GM15510 (cell line): ENCODE measurements around the gene PRCC.

ENCODE experiments used
- POLR2A ChIP-seq: IDR thresholded peaks from 3 replicates; pipeline ENCODE4 v1.6.1; 2011; ENCODE audit warnings: borderline replicate concordance; ENCODE audit not compliant: insufficient read length; ENCODE audit errors: extremely low read depth

Gene PRCC

DNA sequence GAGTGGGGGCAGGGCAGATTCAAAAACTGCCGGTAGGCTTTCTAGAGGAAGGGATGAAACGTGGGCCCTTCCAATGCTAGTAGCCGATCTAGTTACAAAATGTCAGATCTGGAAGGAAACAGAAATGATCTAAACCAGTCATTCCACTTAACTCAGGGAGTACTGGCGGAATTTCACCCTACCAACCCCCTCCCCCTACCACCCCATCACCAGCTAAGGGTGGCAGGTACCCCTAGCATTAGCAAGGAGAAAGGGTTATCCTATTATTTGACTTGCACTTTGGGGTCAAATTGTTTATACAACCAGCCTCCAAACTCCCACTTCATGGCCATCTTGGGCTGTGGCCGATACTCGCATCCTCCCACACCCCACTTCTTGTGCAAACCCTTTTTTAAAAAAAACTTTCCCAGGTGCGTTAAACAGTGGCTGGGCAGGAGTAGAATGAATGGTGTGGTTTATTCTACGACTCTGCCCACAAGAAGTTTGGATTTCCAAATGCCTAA lies 25.8 kb upstream of the PRCC start:
- TF ChIP-seq POLR2A: no peak

DNA sequence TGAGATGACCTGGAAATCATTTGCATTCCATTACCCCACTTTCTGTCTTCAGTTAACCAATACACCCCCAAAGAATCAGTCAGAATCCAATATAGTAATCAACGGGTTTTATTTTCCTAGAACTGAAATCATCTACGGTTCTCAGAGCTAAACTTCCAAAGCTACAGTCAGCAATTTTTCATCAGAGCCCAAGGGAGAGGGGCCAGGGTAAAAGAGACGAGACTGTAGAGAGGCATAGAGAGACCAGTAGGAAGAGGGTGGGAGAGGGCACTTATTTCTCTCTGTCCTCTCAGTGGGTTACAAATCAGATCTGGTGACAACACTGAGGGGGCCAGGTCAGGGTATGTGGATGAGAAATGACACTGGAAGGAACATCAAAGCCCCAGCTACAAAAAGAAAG lies 25.3 kb upstream of the PRCC start:
- TF ChIP-seq POLR2A: no peak

DNA sequence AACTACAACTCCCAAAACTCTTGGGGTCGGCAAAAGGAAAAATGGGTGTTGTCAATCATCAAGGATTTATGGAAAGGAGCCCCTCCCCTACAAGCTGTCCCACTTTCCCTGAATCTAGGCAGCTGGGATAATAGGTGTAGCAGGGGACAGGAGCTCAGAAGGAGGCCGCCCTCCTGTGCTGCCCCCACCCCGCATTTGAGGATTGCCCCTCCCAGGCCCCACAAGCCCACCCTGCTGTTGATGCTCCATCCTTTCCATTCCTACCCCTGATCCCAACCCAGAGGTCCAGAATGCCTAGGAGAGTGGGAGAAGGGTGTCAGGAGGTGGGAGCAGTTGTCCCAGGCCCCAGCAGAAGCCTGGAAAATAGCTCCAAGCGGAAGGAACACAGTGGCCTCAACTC lies 24.5 kb upstream of the PRCC start:
- TF ChIP-seq POLR2A: no peak

DNA sequence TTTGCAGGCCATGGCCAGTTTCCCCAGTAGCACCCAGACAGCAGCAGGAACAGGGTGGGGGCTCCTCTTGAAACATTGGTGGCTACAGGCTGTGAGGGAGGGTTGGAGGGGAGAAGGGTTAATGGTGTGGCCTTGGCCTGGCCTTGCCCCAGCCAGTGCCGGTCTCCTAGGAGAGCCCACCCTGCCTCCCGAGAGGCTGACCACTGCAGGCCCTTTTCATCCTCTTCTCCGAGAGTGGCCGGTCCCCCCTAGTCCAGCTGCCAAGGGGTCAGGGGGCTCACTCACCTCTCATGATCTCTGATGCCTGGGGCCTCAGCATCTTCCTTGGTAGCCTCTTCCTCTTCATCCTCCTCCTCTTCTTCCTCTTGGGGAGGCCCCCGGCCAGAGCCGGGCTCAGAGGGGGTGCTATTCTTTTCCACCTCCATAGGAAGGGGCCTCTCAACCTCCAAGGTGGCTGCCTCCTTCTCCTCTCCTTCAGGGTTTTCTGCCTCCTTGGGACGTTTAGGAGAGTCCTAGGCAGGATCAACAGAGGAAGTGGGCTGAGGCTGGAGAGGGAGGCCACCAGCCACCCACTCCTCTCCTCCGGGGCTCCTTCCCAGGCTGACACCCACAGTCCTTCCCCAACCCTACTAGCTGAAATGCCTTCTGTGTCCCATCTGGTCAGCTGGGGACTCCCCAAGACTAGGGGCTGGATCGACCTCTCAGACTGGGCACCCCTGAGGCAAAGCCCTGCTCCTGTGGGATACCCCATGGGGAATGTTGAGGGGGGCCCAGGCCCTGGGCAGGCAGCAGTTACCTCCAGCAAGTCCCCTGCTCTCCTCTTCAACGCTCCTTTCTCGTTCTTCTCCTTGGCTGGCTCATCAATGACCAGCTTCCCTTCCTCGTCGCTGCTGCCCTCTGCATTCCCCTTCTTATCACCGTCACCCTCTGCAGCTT lies 23.7 kb upstream of the PRCC start:
- no peak for TF ChIP-seq POLR2A

DNA sequence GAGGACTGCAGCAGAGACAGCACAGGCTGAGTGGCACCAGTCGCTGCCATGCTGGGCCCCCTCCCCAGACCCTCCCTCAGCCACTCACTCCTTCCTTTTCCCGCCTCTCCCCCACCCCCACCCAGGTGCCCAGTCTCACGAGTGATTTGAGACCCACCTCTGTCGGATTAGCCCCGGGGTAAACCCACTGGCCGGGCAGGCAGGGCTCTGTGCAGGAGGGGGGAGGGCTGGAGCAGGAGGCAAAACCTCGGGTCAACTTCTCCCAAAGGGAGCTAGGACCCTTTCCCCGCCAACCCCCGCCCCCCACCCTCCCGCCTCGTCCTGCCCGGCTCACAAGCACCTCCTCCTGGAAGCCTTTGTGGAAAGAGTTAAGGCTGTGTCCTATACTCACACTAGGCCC lies 23.0 kb upstream of the PRCC start:
- no peak for TF ChIP-seq POLR2A

DNA sequence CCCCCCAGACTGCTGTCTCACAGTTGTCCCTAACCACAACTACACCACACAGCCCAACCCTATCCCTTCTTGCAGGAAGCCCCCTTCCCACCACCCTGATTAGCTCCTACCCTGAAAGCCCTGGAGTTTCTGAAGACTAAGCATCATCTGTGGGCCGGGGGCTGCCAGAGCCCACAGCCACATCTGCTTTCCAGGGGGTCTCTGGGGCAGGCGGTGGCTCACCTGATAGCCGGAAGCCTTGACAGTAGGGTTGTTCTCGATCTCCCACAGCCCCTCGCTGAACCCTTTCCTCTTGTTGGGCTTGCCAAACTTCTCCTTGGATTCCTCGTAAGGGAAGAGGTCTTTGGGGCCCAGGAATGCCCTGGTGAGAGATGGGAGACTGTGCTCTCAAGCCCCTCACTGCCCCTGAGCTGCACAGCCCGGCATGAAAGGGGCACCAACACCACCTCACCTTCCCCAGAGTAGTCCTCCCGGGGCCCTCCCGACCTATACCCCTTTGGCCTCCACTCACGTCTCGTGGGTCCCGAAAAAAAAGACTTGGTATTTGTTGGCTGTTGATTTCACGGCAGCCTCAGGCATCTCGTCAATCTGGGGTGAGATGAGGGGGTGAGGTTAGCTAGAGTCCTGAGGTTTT lies 22.4 kb upstream of the PRCC start:
- no peak for TF ChIP-seq POLR2A

DNA sequence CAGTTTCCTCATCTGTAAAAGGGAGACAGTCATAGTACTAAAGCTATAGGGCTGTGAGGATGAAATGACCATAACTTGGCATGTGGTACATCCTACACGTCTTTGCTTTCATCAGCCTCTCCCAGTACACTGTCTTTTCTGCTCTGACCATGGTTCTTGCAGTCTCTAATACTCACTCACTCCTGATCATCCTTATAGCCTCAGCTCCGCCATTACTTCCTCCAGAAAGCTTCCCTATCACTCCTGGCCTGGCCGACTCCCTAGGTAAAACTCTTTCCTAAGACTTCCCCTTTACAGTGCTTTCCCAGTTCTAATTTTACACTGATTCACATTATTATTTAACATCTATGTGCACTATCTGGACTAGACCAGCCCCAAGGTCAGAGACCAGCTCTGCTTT lies 21.5 kb upstream of the PRCC start:
- no peak for TF ChIP-seq POLR2A

DNA sequence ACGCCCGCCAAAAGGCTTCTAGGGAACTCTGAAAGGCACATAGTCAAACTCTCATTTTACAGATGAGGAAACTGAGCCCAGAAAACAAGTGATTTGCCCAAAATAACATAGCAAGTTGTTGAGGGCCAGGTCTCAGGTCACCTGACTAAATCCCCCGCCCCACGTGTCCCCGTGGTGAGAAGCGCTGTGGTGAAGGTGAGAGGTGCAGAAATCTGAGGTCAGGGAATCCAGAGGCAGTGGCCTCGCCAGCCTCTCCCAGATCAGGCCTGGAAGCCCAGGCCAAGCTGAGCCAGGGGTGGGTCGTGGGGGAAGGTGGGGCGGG lies 21.0 kb upstream of the PRCC start:
- no peak for TF ChIP-seq POLR2A

DNA sequence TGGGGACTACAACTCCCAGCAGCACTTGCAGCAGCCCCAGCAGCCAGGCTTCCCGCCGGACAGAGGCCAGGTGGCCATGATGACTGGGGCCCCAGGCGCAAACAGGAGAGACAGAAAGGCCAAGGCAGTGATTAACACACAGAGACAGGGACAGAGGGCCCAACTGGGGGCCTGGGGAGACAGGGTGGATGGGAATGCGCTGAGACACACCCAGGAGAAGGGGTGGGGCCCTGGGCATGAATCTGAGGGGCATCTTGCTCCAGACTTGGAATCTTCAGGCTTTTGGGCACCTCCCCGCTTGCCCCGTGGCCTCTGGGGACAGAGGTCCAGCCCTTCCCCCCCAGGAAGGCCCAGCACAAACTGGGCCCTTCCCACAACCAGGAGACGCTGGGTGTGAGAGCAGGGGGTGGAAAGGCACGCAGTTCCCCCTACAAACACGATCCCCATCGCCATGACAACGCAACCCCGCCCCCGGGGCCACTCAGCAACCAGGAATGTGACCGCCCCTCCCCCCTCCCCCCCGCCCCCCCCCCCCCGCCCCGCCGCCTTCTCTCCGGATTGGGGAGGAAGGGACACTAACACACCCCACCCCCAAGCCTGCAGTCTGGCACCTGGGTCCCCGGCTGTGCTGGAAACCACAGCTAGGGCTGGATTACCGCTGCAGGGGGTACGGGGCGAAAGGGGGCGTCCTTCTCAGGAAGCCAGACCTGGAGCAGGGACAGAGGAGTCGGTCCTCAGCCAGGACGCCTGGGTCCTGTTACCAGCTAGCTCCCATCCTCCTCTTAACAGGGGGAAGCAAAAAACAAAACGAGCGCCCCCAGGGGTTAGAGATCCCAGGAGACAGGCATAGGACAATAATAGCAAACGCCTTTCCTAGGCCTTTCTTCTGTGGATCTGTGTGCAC lies 20.4 kb upstream of the PRCC start:
- no peak for TF ChIP-seq POLR2A

DNA sequence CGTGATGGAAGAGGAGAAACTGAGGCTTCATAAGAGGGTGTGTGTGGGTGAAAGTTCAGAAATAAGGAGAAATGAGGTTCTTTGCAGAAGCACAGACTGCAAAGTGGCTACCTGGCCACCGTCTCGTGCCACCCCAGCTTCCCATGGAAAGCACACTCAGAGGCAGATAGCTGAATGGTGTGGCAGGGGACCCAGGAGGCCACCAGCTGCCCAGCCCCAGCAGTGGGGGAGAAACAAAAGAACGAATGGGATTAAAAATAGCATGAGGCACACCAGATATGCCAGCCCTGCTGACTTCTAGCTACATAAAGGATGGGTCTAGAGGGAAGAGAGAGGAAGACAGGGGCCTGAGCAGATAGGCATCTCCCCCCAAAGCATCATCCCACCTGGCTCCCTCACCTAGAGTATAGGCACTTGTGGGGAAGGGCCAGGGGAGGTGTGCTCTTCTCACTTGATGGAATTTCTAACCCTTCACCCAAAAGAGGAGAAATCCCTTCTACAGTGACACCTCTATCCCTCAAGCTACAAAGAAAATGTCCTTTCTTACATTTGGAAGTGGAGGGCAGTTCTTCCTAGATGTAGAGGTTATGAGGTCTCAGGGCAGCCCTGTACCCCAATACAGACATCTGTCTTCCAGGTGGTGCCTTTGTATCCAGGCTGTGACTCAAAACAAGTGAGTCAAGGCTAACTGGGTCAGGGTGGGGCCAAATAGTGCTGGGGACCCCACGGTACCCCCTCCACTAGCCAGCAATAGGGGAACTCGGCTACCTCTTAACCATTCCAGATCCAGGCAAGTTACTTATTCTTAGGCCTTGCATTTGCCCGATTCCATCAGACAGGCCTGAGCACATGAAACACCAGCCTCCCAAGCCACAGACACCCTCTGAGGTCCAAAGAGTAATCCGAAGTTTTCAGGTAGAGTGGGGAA lies 19.3 kb upstream of the PRCC start:
- TF ChIP-seq POLR2A: no peak

DNA sequence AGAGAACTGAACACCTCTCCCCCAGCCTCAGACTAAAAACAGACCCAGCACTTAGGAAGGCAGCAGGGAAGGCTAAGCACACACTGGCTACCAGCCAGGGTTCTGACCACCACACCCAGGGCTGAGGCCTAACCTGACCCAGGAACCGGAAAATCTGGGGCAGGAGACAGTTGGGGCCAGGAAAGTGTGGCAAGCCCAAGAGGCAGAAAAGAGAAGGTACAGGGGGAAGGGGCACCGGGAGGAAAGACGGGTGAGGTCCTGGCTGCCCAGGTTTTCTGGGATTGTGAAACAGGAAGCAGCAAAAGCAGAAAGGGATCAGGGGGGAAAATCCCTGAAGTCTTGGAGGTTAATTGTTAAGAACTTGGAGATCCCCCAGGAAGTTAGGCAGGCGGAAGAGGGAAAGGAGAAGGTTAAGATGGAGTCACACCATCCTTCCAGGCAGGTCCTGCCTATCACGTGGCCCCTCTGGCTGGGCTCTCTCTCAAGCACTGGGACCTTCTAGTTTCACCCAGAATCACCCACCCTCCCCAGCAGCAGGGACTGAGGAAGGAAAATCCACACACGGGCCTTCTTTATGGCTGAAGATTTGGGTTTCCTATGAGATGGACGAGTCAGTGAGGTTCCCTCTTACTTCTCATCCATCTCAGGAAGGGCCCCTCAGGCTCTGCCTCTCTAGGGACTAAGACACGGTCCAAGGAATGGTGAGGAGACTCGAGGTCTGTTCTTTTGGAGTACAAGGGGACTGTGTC lies 18.5 kb upstream of the PRCC start:
- no peak for TF ChIP-seq POLR2A

DNA sequence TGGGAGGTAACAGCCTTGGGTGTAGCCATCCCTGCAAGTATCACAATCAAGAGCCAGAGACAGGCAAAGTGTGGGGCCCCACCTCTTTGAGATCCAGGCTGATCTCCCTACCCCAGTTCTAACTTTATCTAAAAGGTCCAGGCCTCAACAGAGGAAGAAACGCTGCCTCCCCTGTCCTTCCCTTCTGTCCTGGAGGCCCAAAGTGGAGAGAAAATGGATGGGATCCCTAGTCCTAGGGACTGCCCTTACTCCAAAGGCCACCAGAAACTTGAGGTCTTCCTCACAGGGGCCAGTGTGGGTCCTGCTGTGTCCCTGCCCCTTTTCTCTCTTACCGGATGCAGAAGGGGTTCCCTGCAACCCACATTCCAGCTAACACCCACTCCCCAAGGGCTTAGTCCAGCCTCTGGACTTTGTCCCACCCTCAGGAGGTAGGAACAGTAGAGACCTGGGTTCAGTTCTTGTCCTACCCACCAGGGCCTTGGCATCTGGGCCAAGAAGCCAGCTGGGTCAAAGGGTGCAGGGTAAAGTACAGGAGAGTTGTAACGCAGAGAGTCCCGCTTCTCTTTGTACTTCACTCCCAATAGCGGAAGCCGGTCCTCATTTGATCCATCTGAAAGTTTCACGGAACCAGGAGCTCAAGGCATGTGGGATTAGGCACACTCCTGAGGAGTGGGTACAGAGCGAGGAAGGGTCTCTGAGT lies 17.8 kb upstream of the PRCC start:
- TF ChIP-seq POLR2A: no peak

DNA sequence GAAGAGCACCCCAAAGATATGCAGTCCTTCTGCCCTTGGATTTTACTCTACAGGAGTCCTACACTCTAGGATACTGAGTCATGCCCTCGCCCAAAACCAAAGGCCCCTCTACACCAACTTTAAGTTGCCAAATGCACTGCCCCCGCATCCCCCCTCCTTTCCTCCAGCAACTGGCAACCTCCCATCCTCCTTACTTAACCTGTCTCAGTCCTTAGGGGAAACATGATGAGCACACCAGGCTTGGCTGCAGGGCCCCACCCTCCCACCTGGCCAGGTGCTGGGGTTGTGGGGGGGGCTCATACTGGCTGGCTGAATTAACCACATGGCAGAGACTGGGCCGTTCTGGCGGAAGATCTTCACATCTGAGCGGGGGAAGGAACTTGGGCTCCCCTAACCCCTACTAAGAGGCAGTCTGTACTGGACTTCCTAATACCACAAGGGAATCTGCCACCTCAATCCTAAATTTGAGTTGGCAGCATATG lies 17.1 kb upstream of the PRCC start:
- no peak for TF ChIP-seq POLR2A
